HepG2 (cell line): Measurements from ENCODE around the gene XXYLT1. TPM values are rescaled to one million over a fixed set of nuclear protein-coding genes. Genes with fewer than 3 reads are reported as not detected.

Experiments used
- ATAC-seq: fragments of 200-7000 bp; cut with Tn5 transposase; 3 replicates; pipeline ENCODE4 v1.9.1; 2020; ENCODE audit warnings: mild to moderate bottlenecking, moderate library complexity
- BruUV-seq: library from RNA; stranded (reverse); fragments of 400-500 nt; replicated peaks from 2 replicates; lab custom pipeline; 2021; lab: Mats Ljungman, UMichigan
- CTCF ChIA-PET: fragments of 300-600 bp; formaldehyde crosslinking; extraction: SDS; loops from one replicate; lab custom pipeline; 2021; ENCODE audit warnings: low total read pairs, inconsistent platforms, low intra/inter-chr PET ratio; lab: Yijun Ruan, JAX
- POLR2A ChIA-PET: fragments of 350-600 bp; sonication (Branson Sonifier 250); formaldehyde crosslinking; loops from one replicate; lab custom pipeline; 2020; ENCODE audit warnings: antibody characterized with exemption, inconsistent platforms; lab: Yijun Ruan, JAX
- DNase-seq: peaks from one replicate; pipeline ENCODE4 v3.0.0-alpha.2; 2015; ENCODE audit warnings: low spot score
- FAIRE-seq: peaks from 3 replicates; lab custom pipeline; 2011; peaks lifted over from hg19 to GRCh38; lab: Jason Lieb, UNC
- H2AFZ ChIP-seq: one replicate; pipeline ENCODE4 v1.6.1; 2011; ENCODE audit warnings: low read length, inconsistent platforms
- H3K27ac ChIP-seq: fragments of 300-600 bp; 3 replicates; pipeline ENCODE4 v1.8.0; 2011; ENCODE audit warnings: mixed run types, mild to moderate bottlenecking, mixed read lengths, low read length, inconsistent platforms; ENCODE audit not compliant: insufficient read depth; ENCODE audit errors: extremely low read length
- H3K27me3 ChIP-seq, 2 experiments: fragments of 200-600 bp in 1 of 2; 2 replicates in 1 of 2; 3 replicates in 1 of 2; pipeline versions ENCODE4 v1.6.0 to v1.8.0; 2011; ENCODE audit warnings: low read length in 2 of 2, mild to moderate bottlenecking in 2 of 2, moderate library complexity in 2 of 2, inconsistent platforms in 1 of 2; ENCODE audit not compliant: insufficient read depth in 2 of 2, control insufficient read depth in 1 of 2
- H3K36me3 ChIP-seq, 2 experiments: fragments of 200-600 bp in 1 of 2; replicated peaks in 1 of 2; 2 replicates in 1 of 2; 3 replicates in 1 of 2; pipeline versions ENCODE4 v1.5.1 to v1.8.0; 2011; ENCODE audit warnings: low read length in 2 of 2, inconsistent platforms in 1 of 2; ENCODE audit not compliant: insufficient read depth in 2 of 2, control insufficient read depth in 1 of 2
- H3K4me1 ChIP-seq: 2 replicates; pipeline ENCODE4 v1.5.1; 2012; ENCODE audit warnings: low read length, inconsistent platforms; ENCODE audit not compliant: insufficient read depth
- H3K4me2 ChIP-seq: 2 replicates; pipeline ENCODE4 v1.6.0; 2011; ENCODE audit warnings: low read depth, low read length, inconsistent platforms
- H3K4me3 ChIP-seq, 3 experiments: fragments of 200-600 bp in 1 of 3; sonication (generic), shearing (Covaris generic) in 1 of 3; replicated peaks in 1 of 3; 2 replicates each; pipeline ENCODE4 v1.5.1; 2011 to 2016; ENCODE audit warnings: low read length in 3 of 3, inconsistent platforms in 2 of 3, low read depth in 2 of 3, mild to moderate bottlenecking in 2 of 3, control low read depth in 1 of 3, mixed read lengths in 1 of 3; ENCODE audit not compliant: insufficient read depth in 1 of 3
- H3K79me2 ChIP-seq: one replicate; pipeline ENCODE4 v1.6.1; 2011; ENCODE audit warnings: low read length, inconsistent platforms; ENCODE audit not compliant: insufficient read depth
- H3K9ac ChIP-seq: 2 replicates; pipeline ENCODE4 v1.6.0; 2011; ENCODE audit warnings: mild to moderate bottlenecking, low read depth, low read length, inconsistent platforms; ENCODE audit not compliant: insufficient read depth
- H3K9me3 ChIP-seq: 2 replicates; pipeline ENCODE4 v1.5.1; 2012; ENCODE audit warnings: mild to moderate bottlenecking, low read length
- H4K20me1 ChIP-seq: 2 replicates; pipeline ENCODE4 v1.6.0; 2011; ENCODE audit warnings: inconsistent platforms, mild to moderate bottlenecking, low read length, moderate library complexity; ENCODE audit not compliant: insufficient read depth
- KDM5A ChIP-seq: fragments of 200-600 bp; sonication (generic); IDR thresholded peaks from 2 replicates; pipeline ENCODE4 v1.7.0; 2018; ENCODE audit warnings: antibody characterized with exemption, mild to moderate bottlenecking, low read length, borderline replicate concordance
- MED1 ChIP-seq: sonication (generic); formaldehyde crosslinking; IDR thresholded peaks from 2 replicates; pipeline ENCODE4 v1.4.0; 2020; ENCODE audit warnings: missing genetic modification reagents
- MTF2 ChIP-seq: sonication (generic); formaldehyde crosslinking; IDR thresholded peaks from 2 replicates; pipeline ENCODE4 v1.5.0; 2020; ENCODE audit warnings: missing genetic modification reagents, borderline replicate concordance
- NONO ChIP-seq, 2 experiments: fragments of 450-650 bp in 1 of 2; sonication (generic) in 1 of 2; formaldehyde crosslinking in 1 of 2; IDR thresholded peaks in 1 of 2; conservative IDR thresholded peaks in 1 of 2; 2 replicates each; pipeline versions ENCODE4 v1.6.1 to v1.8.0; 2017 to 2022; ENCODE audit warnings: mild to moderate bottlenecking in 1 of 2, missing genetic modification reagents in 1 of 2, moderate library complexity in 1 of 2
- POLR2G ChIP-seq: fragments of 200-400 bp; formaldehyde crosslinking; IDR thresholded peaks from 2 replicates; pipeline ENCODE4 v1.6.1; 2018; ENCODE audit warnings: mild to moderate bottlenecking, low read depth, low read length, moderate library complexity
- RARA ChIP-seq: IDR thresholded peaks from 2 replicates; pipeline ENCODE4 v1.6.1; 2016; ENCODE audit warnings: missing genetic modification reagents, missing compliant biosample characterization
- ZNF326 ChIP-seq: sonication (generic); formaldehyde crosslinking; IDR thresholded peaks from 2 replicates; pipeline ENCODE4 v1.4.0; 2020; ENCODE audit warnings: missing genetic modification reagents, borderline replicate concordance
- ZNF367 ChIP-seq: sonication (generic); formaldehyde crosslinking; IDR thresholded peaks from 2 replicates; pipeline ENCODE4 v1.4.0; 2020; ENCODE audit warnings: missing genetic modification reagents, borderline replicate concordance
- ZUFSP ChIP-seq: sonication (generic); formaldehyde crosslinking; IDR thresholded peaks from 2 replicates; pipeline ENCODE4 v1.9.0; 2021; ENCODE audit warnings: missing genetic modification reagents, mild to moderate bottlenecking, borderline replicate concordance
- WGBS: methylation state at CpG from one replicate; pipeline ENCODE4 v1.1.6; 2017; ENCODE audit warnings: low lambda C conversion rate; 5-methylcytosine and 5-hydroxymethylcytosine counted together
- in situ Hi-C: cut with HindIII; loops from 2 replicates; pipeline ENCODE4 v1.10.0; 2017; ENCODE audit warnings: low pct_unique_long_range_greater_than_20kb; ENCODE audit not compliant: extremely low pct_ligation_motif_present
- intact Hi-C: fragments of 100-400 bp; cut with micrococcal nuclease; formaldehyde crosslinking; loops from one replicate; pipeline ENCODE4 v1.10.0; 2022; ENCODE audit not compliant: unreplicated experiment
- polyA plus RNA-seq, 8 experiments: library from polyadenylated mRNA; depleted of rRNA in 3 of 8; stranded (reverse) in 7 of 8; unstranded in 1 of 8; fragments of >200 nt; fragmentation: Illumina TruSeq in 4 of 8; extraction: Trizol in 4 of 8; gene quantifications; 2 replicates each; pipeline versions ENCODE4 v1.2.1 to v1.2.3, GENCODE V29; 2011 to 2016; ENCODE audit warnings: low read depth in 4 of 8, missing spikeins in 1 of 8, mixed read lengths in 1 of 8; ENCODE audit not compliant: insufficient read depth in 1 of 8
- total RNA-seq, 5 experiments: library from RNA; depleted of rRNA; stranded (reverse); fragments of >200 nt; fragmentation: Illumina TruSeq; extraction: Trizol; gene quantifications; 2 replicates each; pipeline ENCODE4 v1.2.3, GENCODE V29; 2016; ENCODE audit warnings: low read depth in 1 of 5
- TF ChIP-seq, protein P1 (sequence below): IDR thresholded peaks from 2 replicates; pipeline ENCODE4 v1.6.1; 2016; ENCODE audit warnings: missing genetic modification reagents, missing compliant biosample characterization
- TF ChIP-seq, protein P2 (sequence below): sonication (generic); formaldehyde crosslinking; IDR thresholded peaks from 2 replicates; pipeline ENCODE4 v1.5.1; 2020; ENCODE audit warnings: mild to moderate bottlenecking, missing genetic modification reagents, moderate library complexity
- TF ChIP-seq, protein P3 (sequence below): sonication (generic); formaldehyde crosslinking; IDR thresholded peaks from 2 replicates; pipeline ENCODE4 v1.4.0; 2020; ENCODE audit warnings: missing genetic modification reagents

The XXYLT1 gene
- total and polyA plus RNA-seq, 2 of the 13 experiments (the other 11 are each of a cell fraction or from before 2014, with no cell fraction given) = 17.7 to 19.0 TPM

DNA sequence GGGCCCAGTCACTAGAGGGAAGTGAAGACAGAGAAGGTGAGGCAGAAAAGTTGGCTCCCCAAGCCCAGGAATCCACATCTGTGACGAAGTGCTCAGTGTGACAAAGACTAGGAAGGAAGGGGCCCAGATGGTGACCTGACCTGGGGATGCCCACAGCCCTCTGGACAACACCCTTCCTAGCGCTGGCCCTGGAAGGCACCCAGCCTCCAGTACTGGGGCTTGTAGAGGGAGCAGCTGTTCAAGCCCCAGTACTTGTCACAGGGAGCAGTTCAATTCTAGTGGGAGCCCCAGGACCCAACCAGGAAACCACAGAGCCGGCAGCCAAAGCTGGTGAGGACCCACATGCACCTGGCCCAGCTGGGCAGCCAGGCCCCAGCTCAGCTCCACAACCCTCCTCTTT lies 190.8 kb downstream of the XXYLT1 start:
- Histone ChIP-seq H3K4me3 (no peak overlapping the region), H3K4me2 (no peak overlapping the region), H3K9me3 (no peaks in the 10 kb centered on the region), H3K79me2 (no peaks in the 10 kb centered on the region), H3K9ac (no peak overlapping the region), H2AFZ (no peak overlapping the region), H3K4me1 (no peaks in the 10 kb centered on the region), H3K27me3 (no peaks in the 10 kb centered on the region), H4K20me1 (no peaks in the 10 kb centered on the region), H3K27ac (no peak overlapping the region), H3K36me3 (no peaks in the 10 kb centered on the region; a peak in 1 of 5 replicates)
- no peak for TF ChIP-seq MTF2 (CRISPR knock-in tag)
- no peak for TF ChIP-seq ZNF367 (CRISPR knock-in tag)
- no peak for TF ChIP-seq MED1 (CRISPR knock-in tag)
- TF ChIP-seq, protein P1, sequence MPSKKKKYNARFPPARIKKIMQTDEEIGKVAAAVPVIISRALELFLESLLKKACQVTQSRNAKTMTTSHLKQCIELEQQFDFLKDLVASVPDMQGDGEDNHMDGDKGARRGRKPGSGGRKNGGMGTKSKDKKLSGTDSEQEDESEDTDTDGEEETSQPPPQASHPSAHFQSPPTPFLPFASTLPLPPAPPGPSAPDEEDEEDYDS (CRISPR knock-in tag) = no peak
- no peak for TF ChIP-seq ZUFSP (CRISPR knock-in tag)
- TF ChIP-seq, protein P2, sequence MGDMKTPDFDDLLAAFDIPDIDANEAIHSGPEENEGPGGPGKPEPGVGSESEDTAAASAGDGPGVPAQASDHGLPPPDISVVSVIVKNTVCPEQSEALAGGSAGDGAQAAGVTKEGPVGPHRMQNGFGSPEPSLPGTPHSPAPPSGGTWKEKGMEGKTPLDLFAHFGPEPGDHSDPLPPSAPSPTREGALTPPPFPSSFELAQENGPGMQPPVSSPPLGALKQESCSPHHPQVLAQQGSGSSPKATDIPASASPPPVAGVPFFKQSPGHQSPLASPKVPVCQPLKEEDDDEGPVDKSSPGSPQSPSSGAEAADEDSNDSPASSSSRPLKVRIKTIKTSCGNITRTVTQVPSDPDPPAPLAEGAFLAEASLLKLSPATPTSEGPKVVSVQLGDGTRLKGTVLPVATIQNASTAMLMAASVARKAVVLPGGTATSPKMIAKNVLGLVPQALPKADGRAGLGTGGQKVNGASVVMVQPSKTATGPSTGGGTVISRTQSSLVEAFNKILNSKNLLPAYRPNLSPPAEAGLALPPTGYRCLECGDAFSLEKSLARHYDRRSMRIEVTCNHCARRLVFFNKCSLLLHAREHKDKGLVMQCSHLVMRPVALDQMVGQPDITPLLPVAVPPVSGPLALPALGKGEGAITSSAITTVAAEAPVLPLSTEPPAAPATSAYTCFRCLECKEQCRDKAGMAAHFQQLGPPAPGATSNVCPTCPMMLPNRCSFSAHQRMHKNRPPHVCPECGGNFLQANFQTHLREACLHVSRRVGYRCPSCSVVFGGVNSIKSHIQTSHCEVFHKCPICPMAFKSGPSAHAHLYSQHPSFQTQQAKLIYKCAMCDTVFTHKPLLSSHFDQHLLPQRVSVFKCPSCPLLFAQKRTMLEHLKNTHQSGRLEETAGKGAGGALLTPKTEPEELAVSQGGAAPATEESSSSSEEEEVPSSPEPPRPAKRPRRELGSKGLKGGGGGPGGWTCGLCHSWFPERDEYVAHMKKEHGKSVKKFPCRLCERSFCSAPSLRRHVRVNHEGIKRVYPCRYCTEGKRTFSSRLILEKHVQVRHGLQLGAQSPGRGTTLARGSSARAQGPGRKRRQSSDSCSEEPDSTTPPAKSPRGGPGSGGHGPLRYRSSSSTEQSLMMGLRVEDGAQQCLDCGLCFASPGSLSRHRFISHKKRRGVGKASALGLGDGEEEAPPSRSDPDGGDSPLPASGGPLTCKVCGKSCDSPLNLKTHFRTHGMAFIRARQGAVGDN = no peak
- TF ChIP-seq, protein P3, sequence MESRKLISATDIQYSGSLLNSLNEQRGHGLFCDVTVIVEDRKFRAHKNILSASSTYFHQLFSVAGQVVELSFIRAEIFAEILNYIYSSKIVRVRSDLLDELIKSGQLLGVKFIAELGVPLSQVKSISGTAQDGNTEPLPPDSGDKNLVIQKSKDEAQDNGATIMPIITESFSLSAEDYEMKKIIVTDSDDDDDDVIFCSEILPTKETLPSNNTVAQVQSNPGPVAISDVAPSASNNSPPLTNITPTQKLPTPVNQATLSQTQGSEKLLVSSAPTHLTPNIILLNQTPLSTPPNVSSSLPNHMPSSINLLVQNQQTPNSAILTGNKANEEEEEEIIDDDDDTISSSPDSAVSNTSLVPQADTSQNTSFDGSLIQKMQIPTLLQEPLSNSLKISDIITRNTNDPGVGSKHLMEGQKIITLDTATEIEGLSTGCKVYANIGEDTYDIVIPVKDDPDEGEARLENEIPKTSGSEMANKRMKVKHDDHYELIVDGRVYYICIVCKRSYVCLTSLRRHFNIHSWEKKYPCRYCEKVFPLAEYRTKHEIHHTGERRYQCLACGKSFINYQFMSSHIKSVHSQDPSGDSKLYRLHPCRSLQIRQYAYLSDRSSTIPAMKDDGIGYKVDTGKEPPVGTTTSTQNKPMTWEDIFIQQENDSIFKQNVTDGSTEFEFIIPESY (CRISPR knock-in tag) = no peak
- TF ChIP-seq POLR2G = no peak
- TF ChIP-seq NONO (IDR thresholded peaks at IDR 0.05) = no peak
- TF ChIP-seq NONO (CRISPR knock-in tag; conservative IDR thresholded peaks at IDR 0.05) = no peak
- no peak for TF ChIP-seq KDM5A
- TF ChIP-seq ZNF326 = no peak
- no peak for TF ChIP-seq RARA (CRISPR knock-in tag)
- CTCF ChIA-PET = no interaction called here
- ATAC-seq (no peak), FAIRE-seq (no peak), DNase-seq (no peak)
- 94% methylated on average over 2 of the region's 3 CpGs for WGBS
- intact Hi-C loops (no loop called here), in situ Hi-C loops (no loop called here)
- BruUV-seq = no TSS peak
- POLR2A ChIA-PET = no interaction called here
